NCI-H187 treated with DMSO at 0.1 percent for 48 hours (cell line): ENCODE measurements around the gene WDR91.

Experiments
- DNase-seq: peaks from one replicate; lab custom pipeline; 2025; lab: John Stamatoyannopoulos, UW

Gene WDR91

DNA sequence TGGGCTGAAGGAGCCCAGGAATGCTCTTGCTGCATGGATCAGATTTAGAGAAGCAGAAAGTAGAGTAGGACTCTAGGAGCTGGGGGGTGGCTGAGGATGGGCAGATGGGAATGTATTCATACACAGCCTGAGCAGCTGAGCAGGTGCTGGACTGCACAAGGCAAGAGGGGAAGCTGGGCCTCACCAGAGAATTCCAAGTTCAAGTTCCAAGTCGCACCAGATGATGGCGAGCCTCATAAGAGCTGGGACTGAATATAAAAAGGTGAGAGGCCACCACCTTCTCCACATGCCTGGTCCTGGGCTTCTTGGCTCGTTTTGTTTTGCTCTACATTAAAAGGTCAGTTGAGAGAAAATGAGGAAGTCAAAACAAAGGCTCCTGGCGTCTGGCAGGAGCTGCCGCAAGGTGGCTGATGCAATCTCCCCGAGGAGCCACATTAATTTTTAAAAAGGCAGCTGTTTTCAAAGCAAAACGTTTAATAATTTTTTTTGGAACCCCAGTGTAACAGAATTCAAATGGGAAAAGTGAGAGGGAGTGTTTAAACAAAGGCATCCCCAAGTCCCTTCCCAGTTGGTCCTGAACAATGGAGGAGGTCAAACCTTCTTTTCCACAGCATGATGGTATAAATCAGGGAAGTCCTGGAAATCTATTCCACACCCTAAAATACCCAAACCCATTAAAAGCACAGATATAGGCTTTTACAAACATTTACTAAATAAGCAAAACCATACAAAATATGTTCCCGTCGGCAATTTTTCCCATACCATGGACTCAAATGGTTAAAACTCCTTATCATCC, 50.3 kb downstream of the WDR91 start:
- no peak for DNase-seq

DNA sequence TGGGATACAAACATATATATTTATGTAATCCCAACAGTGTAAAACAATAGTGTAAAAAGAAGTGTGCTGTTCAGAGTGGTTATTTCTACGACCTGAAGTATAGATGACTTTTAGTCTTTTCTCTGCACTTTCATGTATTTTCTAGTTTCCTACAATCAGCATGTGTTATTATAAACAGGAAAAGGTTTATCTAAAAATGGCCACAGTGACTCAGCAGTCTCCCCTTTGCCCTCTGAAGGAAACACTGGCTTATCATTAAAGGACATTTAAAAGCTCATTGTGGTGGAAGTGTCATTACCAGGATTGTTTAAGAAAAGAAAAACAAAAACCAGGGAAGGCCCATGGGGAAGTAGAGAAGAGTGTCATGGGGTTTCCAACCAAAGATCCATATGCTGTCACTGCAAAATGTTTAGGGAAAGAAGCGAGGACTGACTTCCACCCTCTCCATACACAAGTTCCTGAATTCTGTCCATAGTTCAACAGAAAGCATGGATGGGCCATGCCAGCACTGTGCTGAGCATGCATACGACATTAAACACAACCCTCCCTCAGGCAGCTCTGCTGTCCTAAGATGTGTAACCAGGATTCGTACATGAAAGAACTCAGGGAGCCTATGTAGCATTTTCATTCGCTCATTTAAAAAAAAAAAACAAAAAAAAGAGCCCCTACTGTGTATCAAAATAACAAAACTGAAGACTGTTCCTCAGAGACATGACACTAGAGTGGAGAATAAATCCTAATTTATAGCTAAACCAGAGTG, 51.0 kb downstream of the WDR91 start:
- no peak for DNase-seq

DNA sequence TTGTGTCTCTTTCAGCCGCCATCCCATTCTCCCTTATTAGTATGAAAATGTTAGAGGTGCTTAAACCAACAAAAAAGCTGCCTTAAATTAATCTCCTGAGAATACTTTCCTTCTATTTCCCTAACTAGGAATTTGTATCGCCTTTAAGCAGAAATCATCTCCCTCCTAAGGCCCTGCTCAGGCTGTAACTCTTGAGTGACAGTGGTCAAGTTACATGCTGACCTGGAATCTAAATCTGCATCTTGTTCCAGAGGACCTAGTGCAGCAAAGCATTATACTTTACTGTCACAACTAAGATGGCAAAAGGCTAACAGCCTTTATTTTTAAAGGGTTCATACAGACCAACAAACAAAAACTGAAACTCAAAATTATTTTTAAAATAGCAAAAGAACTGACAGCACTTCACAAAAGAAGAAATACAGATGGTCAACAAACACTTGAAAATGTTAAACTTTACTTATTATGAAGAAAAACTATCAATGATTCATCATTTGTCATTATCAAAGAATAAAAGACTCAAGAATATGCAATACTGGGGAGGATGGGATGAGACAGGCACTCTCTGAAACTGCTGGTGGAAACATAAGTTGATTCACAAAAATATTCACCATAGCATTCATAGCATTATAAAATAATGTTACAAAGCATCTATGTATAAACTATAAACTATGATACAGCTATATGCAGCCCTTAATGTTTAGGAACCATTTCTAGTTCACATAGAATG, 51.8 kb downstream of the WDR91 start:
- DNase-seq: no peak

GRCh38 chr7:135158874-135159273, 52.5 kb downstream of the WDR91 start:
- no peak for DNase-seq

GRCh38 chr7:135158141-135158655, 53.1 kb downstream of the WDR91 start:
- no peak for DNase-seq

DNA sequence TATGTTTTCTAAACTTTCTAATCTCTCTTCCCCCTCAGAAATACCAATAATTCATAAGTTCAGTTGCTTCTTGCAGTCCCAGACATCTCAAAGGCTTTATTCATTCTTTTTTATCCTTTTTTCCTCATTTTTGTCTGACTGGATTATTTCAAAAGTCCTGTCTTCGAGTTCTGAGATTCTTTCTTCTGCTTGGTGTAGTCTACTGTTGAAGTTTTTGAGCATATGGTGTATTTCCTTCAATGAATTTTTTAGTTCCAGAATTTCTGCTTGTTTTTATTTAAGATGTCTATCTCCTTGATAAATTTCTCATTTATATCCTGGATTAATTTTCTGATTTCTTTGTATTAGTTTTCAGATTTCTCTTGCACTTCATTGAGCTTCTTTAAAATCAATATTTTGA, 55.0 kb downstream of the WDR91 start:
- no peak for DNase-seq

DNA sequence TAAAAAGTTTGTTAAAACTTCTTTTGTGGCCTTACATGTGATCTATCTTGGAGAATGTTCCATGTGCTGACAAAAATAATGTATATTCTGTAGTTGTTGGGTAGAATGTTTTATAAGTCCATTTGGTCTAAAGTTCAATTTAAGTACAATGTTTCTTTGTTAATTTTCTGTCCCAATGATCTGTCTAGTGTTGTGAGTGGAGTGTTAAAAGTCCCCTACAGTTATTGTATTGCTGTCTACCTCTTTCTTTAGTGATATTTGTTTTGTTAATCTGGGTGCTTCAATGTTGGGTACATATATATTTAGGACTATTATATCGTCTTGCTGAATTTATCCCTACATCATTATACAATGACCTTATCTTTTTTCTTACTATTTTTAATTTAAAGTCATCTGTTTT, 56.6 kb downstream of the WDR91 start:
- no peak for DNase-seq

DNA sequence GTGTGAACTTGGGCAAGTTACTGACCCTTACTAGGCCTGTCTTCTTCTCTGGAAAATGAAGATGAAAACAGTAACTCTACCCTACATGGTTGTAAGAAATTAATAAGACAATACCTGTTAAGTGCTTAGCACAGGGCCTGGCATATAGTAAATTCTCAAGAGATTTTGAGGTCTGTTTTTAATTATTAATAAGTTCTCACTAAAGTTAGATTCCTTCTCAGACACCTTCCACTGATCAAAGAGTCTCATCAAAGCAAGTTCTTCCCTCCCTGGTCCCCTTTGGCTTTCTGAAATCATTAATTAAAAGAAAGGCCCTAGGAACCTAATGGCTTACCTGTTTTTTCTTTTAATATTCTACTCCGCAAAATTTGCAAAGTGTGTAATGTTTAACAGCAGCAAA, 58.9 kb downstream of the WDR91 start:
- no peak for DNase-seq

- DNase-seq: no peak
Measured at GRCh38 chr7:135151533-135151932, 59.8 kb downstream of the WDR91 start.

DNA sequence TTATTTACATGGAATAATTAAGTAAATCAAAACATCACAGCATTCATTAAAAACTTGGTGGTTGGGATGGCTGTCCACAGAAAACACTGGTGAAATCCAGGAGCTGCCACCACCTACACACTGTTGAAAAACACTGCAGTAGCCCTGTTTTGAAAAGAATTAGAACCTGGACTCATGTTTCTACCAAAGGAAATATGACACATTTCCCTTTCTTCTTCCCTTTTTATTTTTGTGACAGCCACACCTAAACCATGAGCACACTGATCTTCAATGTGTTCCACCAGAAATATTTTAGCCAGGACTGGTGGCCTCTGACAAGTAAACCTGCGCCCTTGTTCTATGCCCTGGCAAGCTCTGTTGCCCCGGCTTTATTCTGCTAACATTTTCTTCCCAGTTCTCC, 60.2 kb downstream of the WDR91 start:
- no peak for DNase-seq

DNA sequence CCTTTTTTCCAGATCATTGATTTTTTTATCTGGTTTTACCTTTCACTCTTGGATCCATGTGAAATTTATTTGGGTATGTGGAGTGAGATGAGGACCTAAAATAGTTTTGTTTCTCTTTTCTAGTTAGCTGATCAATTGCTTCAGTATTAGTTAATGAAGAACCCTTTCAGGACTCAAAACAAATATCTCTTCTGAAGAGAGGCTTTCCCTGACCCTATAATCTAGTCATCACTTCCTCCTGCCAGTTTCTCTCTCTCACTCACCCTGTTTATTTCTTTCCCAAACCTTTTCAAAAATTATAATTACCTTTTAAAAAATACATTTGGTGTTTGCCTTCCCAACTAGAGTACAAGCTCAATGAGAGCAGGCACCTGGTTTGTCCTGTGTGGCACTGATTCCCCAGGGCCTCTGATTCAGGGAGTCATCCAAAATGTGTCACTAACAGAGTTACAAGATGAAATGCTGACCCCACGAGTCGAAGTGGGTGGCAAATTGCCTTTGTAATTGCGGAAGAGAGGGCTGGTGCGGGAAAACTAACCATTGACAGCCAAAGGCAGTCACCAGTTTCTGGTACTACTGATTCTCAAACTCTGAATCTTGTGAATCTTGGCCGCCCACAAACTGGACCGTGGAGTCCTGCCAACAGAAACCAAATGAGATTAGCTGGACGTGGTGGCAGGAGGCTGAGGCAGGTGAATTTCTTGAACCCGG, 61.1 kb downstream of the WDR91 start:
- DNase-seq: no peak

GRCh38 chr7:135147899-135148721, 63.2 kb downstream of the WDR91 start, which contains the start of gene TMEM140:
TMEM140 (plus strand) TSS chr7:135148072; CDS start chr7:135164442, 16,370 bp downstream.
- no peak for DNase-seq

DNA sequence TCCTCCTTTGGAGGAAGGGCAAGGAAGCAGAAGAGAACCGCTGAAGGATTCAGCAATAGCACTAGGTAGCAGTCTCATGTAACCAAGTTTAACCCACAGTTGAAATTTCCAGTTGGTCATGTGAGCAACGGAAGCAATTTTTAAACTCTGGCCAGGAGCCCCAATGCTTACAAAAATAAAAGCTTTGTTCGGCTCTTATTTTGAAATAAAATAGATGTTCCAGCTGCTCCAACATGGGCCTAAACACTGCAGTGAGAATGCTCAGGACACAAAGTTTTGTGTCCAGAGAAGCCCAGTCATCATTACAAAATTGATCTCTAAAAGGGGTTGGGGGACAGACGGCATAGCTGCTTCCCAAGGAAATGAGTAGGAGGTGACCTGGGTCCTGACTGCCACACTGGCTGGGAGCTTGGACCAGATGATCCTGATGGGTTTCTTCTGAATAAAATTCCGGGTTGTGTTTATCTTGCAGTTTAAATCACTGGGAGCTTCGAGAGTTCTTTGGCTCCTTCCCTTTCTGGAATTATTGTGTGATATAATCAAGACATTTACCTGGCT, 63.9 kb downstream of the WDR91 start:
- DNase-seq: no peak

- no peak for DNase-seq
Measured at GRCh38 chr7:135143885-135144668, 67.2 kb downstream of the WDR91 start.
